AG09319 (cell line): ENCODE data around the gene ZNF80.

ENCODE experiments used
- DNase-seq: peaks from one replicate; pipeline ENCODE4 v3.0.0-alpha.2; 2010; ENCODE audit warnings: low read depth; ENCODE audit errors: extremely low read depth
- CTCF ChIP-seq: IDR thresholded peaks from 2 replicates; pipeline ENCODE4 v1.5.1; 2011; ENCODE audit warnings: low read depth, mild to moderate bottlenecking, inconsistent platforms, low read length, moderate library complexity

Gene ZNF80

GRCh38 chr3:114213292-114213626 lies 24.1 kb downstream of the ZNF80 start:
- DNase-seq = no peak

GRCh38 chr3:114212646-114213045 lies 24.7 kb downstream of the ZNF80 start:
- no peak for TF ChIP-seq CTCF
- DNase-seq = no peak

More at GRCh38 chr3:114213292-114213626, 24.1 kb downstream of the ZNF80 start:
- TF ChIP-seq CTCF = no peak

GRCh38 chr3:114207768-114208167 lies 29.6 kb downstream of the ZNF80 start:
- no peak for DNase-seq

GRCh38 chr3:114206342-114206741 lies 31.0 kb downstream of the ZNF80 start:
- DNase-seq = no peak
- TF ChIP-seq CTCF = no peak

More at GRCh38 chr3:114207768-114208167, 29.6 kb downstream of the ZNF80 start:
- no peak for TF ChIP-seq CTCF

GRCh38 chr3:114205541-114205940 lies 31.8 kb downstream of the ZNF80 start:
- no peak for DNase-seq
- no peak for TF ChIP-seq CTCF

- DNase-seq = no peak
- TF ChIP-seq CTCF = no peak
Observed at GRCh38 chr3:114194750-114195149, 42.6 kb downstream of the ZNF80 start.

GRCh38 chr3:114192136-114192535 lies 45.2 kb downstream of the ZNF80 start:
- no peak for TF ChIP-seq CTCF
- no peak for DNase-seq
